Measurements from ENCODE around the gene IQCM.

IQCM gene

DNA sequence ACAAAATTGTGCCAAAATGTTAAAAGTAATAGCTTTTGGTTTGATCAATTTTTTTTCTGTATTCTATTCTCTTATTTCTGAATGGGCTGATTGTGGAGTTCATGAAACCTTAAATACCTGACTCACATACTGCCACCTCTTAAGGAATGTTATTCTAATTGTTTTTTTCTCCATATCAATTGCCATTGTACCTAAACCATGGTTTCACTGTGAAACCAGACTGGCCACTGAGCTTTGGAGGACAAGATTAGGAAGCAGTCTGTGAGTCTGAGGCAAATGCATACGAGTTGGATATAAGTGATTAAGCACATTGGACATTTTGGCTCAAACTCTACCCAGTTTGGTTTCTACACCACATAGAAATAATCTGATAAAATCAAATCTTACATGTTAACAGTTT lies 184.0 kb downstream of the IQCM start:
- TF ChIP-seq GATA3 (IDR thresholded peaks at IDR 0.05; ENCODE audit: low read depth, low read length), result no peak
- no peak for TF ChIP-seq GATA2 (IDR thresholded peaks at IDR 0.05; ENCODE audit: low read depth, low read length)

DNA sequence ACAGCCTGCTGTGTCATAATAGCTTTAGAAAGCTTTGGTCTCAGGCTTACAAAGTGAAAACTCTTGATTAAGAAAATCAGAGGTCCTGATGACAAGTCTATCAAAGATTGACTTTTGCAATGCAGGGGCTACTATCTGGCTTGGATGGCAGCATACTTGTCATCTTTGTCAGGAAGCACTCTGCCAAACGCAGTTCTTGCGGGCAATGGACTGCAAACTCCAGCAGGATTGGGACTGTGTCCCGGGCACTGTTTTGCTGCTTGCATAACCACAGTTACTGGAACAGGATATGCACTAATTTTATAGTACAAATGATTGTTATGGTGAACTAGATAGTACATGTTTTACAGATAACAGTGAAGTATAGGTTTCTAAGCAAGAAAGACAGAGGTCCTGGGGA lies 185.6 kb downstream of the IQCM start:
- TF ChIP-seq GATA3 (IDR thresholded peaks at IDR 0.05; ENCODE audit: low read depth, low read length), result no peak
- no peak for TF ChIP-seq GATA2 (IDR thresholded peaks at IDR 0.05; ENCODE audit: low read depth, low read length)

- TF ChIP-seq GATA2 (IDR thresholded peaks at IDR 0.05; ENCODE audit: low read depth, low read length) (no peak), GATA3 (IDR thresholded peaks at IDR 0.05; ENCODE audit: low read depth, low read length) (no peak)
These were observed 209.9 kb downstream of the IQCM start for GRCh38 chr4:149605601-149606378.

GRCh38 chr4:149604827-149605226 lies 210.8 kb downstream of the IQCM start:
- TF ChIP-seq GATA3 (IDR thresholded peaks at IDR 0.05; ENCODE audit: low read depth, low read length) (no peak), GATA2 (IDR thresholded peaks at IDR 0.05; ENCODE audit: low read depth, low read length) (no peak)

DNA sequence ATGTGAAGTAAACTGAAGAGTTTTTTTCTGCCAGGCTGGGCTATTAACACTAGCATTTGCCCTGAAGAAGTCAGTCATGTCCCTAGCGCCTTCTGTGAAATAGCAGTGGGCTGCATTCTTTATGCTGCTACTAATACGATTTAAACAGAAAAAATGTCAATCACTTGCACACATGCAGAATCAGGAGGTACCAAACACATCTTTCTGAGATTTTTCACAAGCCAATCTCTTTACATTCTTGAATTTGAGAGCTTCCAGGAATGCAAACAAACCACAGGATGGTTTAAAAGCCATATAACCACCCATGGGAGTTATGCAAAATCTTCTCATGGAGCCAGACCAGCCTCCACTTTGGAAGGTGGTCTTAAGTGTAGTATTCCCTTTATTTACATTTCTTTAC lies 220.1 kb downstream of the IQCM start:
- TF ChIP-seq GATA3 (IDR thresholded peaks at IDR 0.05; ENCODE audit: low read depth, low read length), result no peak
- no peak for TF ChIP-seq GATA2 (IDR thresholded peaks at IDR 0.05; ENCODE audit: low read depth, low read length)

GRCh38 chr4:149589826-149590225 lies 225.8 kb downstream of the IQCM start:
- TF ChIP-seq GATA2 (IDR thresholded peaks at IDR 0.05; ENCODE audit: low read depth, low read length) (no peak), GATA3 (IDR thresholded peaks at IDR 0.05; ENCODE audit: low read depth, low read length) (no peak)

DNA sequence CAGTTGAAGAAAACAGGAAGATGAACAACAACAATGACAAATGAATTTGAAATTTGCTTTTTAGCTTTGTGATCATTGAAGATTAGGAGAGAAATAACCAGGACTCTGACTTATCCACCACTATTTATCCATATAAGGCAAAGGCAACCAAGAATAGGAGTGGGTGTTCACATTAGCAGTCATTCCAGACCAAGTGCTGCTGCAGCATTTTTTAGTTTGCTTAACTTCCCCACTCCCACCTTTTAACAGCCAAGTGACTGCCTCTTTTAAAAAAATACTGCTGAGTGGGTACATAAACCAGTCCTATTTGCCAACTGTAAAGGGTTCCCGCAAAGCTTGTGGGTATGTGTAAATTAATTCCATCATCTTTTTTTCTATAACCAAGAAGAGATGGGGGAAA lies 230.9 kb downstream of the IQCM start:
- no peak for TF ChIP-seq GATA2 (IDR thresholded peaks at IDR 0.05; ENCODE audit: low read depth, low read length)
- no peak for TF ChIP-seq GATA3 (IDR thresholded peaks at IDR 0.05; ENCODE audit: low read depth, low read length)

- no peak for TF ChIP-seq GATA2 (IDR thresholded peaks at IDR 0.05; ENCODE audit: low read depth, low read length)
These were observed 240.7 kb downstream of the IQCM start for GRCh38 chr4:149574971-149575370.

DNA sequence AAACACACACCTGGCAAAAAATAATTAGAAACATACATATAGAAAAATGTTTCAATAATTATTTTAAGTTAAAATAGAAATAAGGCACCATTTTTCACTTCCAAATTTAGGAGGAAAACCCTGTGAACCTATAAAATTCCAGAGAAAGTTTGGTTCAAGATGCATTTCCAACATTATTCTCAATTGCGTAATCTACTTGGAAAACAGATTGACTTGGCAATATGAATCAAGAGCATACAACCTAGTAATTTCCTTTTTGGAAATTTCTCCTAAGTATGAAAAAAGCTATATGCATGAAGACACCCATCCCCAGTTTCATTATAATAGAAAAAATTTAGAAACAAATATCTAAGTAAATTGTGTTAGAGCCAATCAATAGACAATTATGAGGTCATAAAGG lies 242.9 kb downstream of the IQCM start:
- TF ChIP-seq GATA3 (IDR thresholded peaks at IDR 0.05; ENCODE audit: low read depth, low read length) (no peak), GATA2 (IDR thresholded peaks at IDR 0.05; ENCODE audit: low read depth, low read length) (no peak)

DNA sequence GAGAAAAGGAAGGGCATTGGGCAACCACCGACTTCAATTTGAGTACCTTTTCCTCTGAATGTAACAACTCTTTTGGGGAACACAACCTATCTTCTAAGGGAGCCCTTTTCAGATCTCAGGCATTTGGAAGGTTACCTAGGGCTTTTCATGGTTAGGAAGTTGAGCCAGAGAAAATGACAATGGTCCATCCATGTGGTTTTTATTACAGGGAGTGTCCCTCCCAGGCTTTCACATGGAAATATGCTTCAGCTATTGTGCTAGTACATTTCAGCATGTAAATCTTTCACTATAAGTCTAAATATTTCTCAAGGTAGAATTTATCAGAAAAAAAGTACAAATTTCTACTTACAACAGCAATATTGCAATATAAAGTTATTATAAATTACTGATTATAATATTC lies 259.8 kb downstream of the IQCM start:
- TF ChIP-seq GATA2 (IDR thresholded peaks at IDR 0.05; ENCODE audit: low read depth, low read length), result no peak
- TF ChIP-seq GATA3 (IDR thresholded peaks at IDR 0.05; ENCODE audit: low read depth, low read length), result no peak

GRCh38 chr4:149555146-149555545 lies 260.5 kb downstream of the IQCM start:
- TF ChIP-seq GATA2 (IDR thresholded peaks at IDR 0.05; ENCODE audit: low read depth, low read length) (no peak), GATA3 (IDR thresholded peaks at IDR 0.05; ENCODE audit: low read depth, low read length) (no peak)

GRCh38 chr4:149553959-149554520 lies 261.6 kb downstream of the IQCM start:
- TF ChIP-seq GATA3 (IDR thresholded peaks at IDR 0.05; ENCODE audit: low read depth, low read length) (no peak), GATA2 (IDR thresholded peaks at IDR 0.05; ENCODE audit: low read depth, low read length) (no peak)

GRCh38 chr4:149552601-149553000 lies 263.0 kb downstream of the IQCM start:
- TF ChIP-seq GATA3 (IDR thresholded peaks at IDR 0.05; ENCODE audit: low read depth, low read length) (no peak), GATA2 (IDR thresholded peaks at IDR 0.05; ENCODE audit: low read depth, low read length) (no peak)

DNA sequence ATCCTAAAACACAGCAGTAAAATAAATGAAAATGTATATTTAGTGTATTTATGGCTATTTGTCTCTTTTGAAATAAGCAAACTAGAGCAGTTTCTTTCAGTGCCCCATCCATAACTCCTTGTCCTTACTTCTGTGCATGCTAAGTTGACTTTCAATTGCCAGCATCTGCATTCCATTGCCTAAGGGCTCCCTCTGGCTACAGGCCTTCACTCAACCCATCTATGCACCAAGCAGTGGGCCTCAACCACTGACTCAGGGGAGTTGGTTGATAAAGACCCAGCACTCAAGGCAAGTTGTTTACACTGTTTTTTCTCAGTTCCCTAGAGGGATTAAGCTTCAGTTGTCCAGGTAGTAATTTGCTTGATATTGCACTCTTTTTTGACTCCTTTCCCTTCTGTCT lies 265.7 kb downstream of the IQCM start:
- no peak for TF ChIP-seq GATA2 (IDR thresholded peaks at IDR 0.05; ENCODE audit: low read depth, low read length)
- TF ChIP-seq GATA3 (IDR thresholded peaks at IDR 0.05; ENCODE audit: low read depth, low read length), result no peak

DNA sequence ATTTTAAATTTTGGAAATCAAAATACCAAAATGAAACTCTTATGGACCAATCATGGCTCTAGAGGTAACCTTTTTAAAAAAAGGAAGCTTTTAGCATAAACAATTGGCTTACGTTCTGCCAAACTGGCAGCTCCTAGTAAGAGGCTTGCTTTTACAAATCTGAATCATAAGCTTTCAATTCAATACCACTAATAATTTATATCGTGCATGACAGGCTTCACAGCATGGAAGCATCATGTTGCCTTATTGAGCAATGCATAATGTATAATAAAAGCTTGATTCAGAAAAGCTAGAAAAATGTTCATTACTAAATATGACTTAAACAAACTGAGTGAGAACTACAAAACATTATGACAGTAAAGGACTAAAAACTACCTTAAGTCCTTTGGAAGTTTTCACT lies 280.9 kb downstream of the IQCM start:
- no peak for TF ChIP-seq GATA3 (IDR thresholded peaks at IDR 0.05; ENCODE audit: low read depth, low read length)
- no peak for TF ChIP-seq GATA2 (IDR thresholded peaks at IDR 0.05; ENCODE audit: low read depth, low read length)
